ENCODE measurements around the gene PRAC1. TPM values are rescaled to one million over a fixed set of nuclear protein-coding genes. Genes with fewer than 3 reads are reported as not detected.

Gene PRAC1
- total RNA-seq, 2 donors from 2014 or later, result not detected

- Mint-ChIP-seq H3K36me3 (ENCODE audit: low read depth) (no peaks in the 10 kb centered on the region), H3K27me3 (ENCODE audit: insufficient read depth) (peaks cover 100% of the 10 kb centered on the region), H3K27ac (no peak within 1 kb of the TSS), H3K4me3 (peak within 1 kb of the TSS; percentile 42), H3K4me1 (peaks cover 12% of the 10 kb centered on the region), H3K9me3 (no peaks in the 10 kb centered on the region)
- no peaks in the 10 kb centered on the region for H3K9me3 ChIP-seq (ENCODE audit: control insufficient read depth, low read length)
- peak; percentile 91 for DNase-seq
- H3K27me3 ChIP-seq (ENCODE audit: control insufficient read depth, insufficient read depth, low read length, poor library complexity, severe bottlenecking), result peaks cover 100% of the 10 kb centered on the region
- H3K36me3 ChIP-seq (ENCODE audit: control insufficient read depth, insufficient read depth, low read length), result no peaks in the 10 kb centered on the region
- no peaks in the 10 kb centered on the region for H3K4me1 ChIP-seq (ENCODE audit: control insufficient read depth, insufficient read depth, low read length)
- H3K9ac ChIP-seq (ENCODE audit: extremely low read depth, low read length, poor library complexity, severe bottlenecking), result no peak within 1 kb of the TSS
- TF ChIP-seq CTCF (conservative IDR thresholded peaks at IDR 0.05), result no peak
- no peak within 1 kb of the TSS for H3K27ac ChIP-seq (ENCODE audit: low read depth, low read length)
- 6 to 10% methylated on average over 26 to 47 of the region's 55 CpGs for WGBS, 2 experiments (ENCODE audit: insufficient coverage in 1 of 2, insufficient read length in 1 of 2)
- H3K4me3 ChIP-seq (ENCODE audit: low read length), result peak within 1 kb of the TSS; percentile 62
These were observed 6.2 kb upstream of the PRAC1 start, which contains the start of gene HOXB13 for GRCh38 chr17:48728232-48729231. Gene HOXB13 (minus strand): TSS chr17:48728750. CDS start chr17:48728593, 157 bp downstream.

- no peak overlapping the region for H3K27ac ChIP-seq (ENCODE audit: low read depth, low read length)
- no peak for TF ChIP-seq CTCF (conservative IDR thresholded peaks at IDR 0.05)
- Mint-ChIP-seq H3K4me1 (peaks cover 8% of the 10 kb centered on the region), H3K9me3 (no peaks in the 10 kb centered on the region), H3K27me3 (ENCODE audit: insufficient read depth) (peaks cover 100% of the 10 kb centered on the region), H3K4me3 (peak overlapping the region; percentile 42), H3K36me3 (ENCODE audit: low read depth) (no peaks in the 10 kb centered on the region), H3K27ac (no peak overlapping the region)
- H3K9me3 ChIP-seq (ENCODE audit: control insufficient read depth, low read length), result no peaks in the 10 kb centered on the region
- DNase-seq, result peak; percentile 66
- H3K9ac ChIP-seq (ENCODE audit: extremely low read depth, low read length, poor library complexity, severe bottlenecking), result no peak overlapping the region
- H3K4me3 ChIP-seq (ENCODE audit: low read length), result no peak overlapping the region
- H3K27me3 ChIP-seq (ENCODE audit: control insufficient read depth, insufficient read depth, low read length, poor library complexity, severe bottlenecking), result peaks cover 100% of the 10 kb centered on the region
- H3K36me3 ChIP-seq (ENCODE audit: control insufficient read depth, insufficient read depth, low read length), result no peaks in the 10 kb centered on the region
- H3K4me1 ChIP-seq (ENCODE audit: control insufficient read depth, insufficient read depth, low read length), result no peaks in the 10 kb centered on the region
- 36 to 61% methylated on average over 4 to 7 of the region's 9 CpGs for whole genome bisulfite sequencing, 2 experiments (ENCODE audit: insufficient coverage in 1 of 2, insufficient read length in 1 of 2)
These were observed 5.3 kb upstream of the PRAC1 start for GRCh38 chr17:48727415-48728175.

GRCh38 chr17:48726916-48727286 lies 4.6 kb upstream of the PRAC1 start:
- Mint-ChIP-seq H3K4me1 (peaks cover 7% of the 10 kb centered on the region), H3K4me3 (no peak overlapping the region), H3K36me3 (ENCODE audit: low read depth) (no peaks in the 10 kb centered on the region), H3K27ac (no peak overlapping the region), H3K27me3 (ENCODE audit: insufficient read depth) (peaks cover 100% of the 10 kb centered on the region), H3K9me3 (no peaks in the 10 kb centered on the region)
- no peak for TF ChIP-seq CTCF (conservative IDR thresholded peaks at IDR 0.05)
- 28 to 36% methylated on average over 19 to 20 of the region's 20 CpGs for WGBS, 2 experiments (ENCODE audit: insufficient coverage in 1 of 2, insufficient read length in 1 of 2)
- no peak overlapping the region for H3K9ac ChIP-seq (ENCODE audit: extremely low read depth, low read length, poor library complexity, severe bottlenecking)
- DNase-seq, result peak; percentile 64
- H3K4me1 ChIP-seq (ENCODE audit: control insufficient read depth, insufficient read depth, low read length), result no peaks in the 10 kb centered on the region
- no peaks in the 10 kb centered on the region for H3K36me3 ChIP-seq (ENCODE audit: control insufficient read depth, insufficient read depth, low read length)
- H3K4me3 ChIP-seq (ENCODE audit: low read length), result no peak overlapping the region
- H3K27me3 ChIP-seq (ENCODE audit: control insufficient read depth, insufficient read depth, low read length, poor library complexity, severe bottlenecking), result peaks cover 100% of the 10 kb centered on the region
- no peak overlapping the region for H3K27ac ChIP-seq (ENCODE audit: low read depth, low read length)
- no peaks in the 10 kb centered on the region for H3K9me3 ChIP-seq (ENCODE audit: control insufficient read depth, low read length)

Data from endodermal cell (in vitro differentiated cells).